Activated naive CD8-positive, alpha-beta T cell (primary cell): Measurements from ENCODE around the gene IZUMO3.

Experiments
- H3K27ac Mint-ChIP-seq: one replicate; pipeline ENCODE4 v1.8.0; 2021; ENCODE audit warnings: mixed read lengths
- H3K27me3 Mint-ChIP-seq: one replicate; pipeline ENCODE4 v1.8.0; 2021; ENCODE audit warnings: mixed read lengths
- H3K36me3 Mint-ChIP-seq: one replicate; pipeline ENCODE4 v1.8.0; 2021; ENCODE audit warnings: mixed read lengths
- H3K4me1 Mint-ChIP-seq: one replicate; pipeline ENCODE4 v1.8.0; 2021; ENCODE audit warnings: low read depth, mixed read lengths
- H3K4me3 Mint-ChIP-seq: one replicate; pipeline ENCODE4 v1.8.0; 2021; ENCODE audit warnings: mild to moderate bottlenecking, mixed read lengths
- H3K9me3 Mint-ChIP-seq: one replicate; pipeline ENCODE4 v1.8.0; 2021; ENCODE audit warnings: low read depth, mixed read lengths

The IZUMO3 gene

DNA sequence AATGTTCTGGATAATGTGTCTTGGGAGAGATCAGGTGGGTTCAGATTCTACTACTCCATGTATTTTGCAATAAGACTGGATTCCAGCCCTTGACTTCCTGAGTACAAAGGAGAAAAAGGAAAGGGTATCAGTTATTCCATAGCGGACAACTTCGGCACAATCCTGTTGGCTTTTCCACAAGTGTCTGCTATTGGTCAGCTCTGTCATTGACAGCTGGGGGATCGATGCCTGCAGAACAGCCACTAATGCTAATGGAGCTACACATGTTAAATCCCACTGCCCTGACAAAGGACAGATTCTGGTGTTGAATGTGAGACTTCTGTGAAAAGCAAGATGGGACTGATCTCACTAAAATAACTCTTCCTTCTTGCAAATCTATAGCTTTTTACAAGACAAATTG lies 41.2 kb downstream of the IZUMO3 start:
- H3K27me3 Mint-ChIP-seq = no peaks in the 10 kb centered on the region
- H3K9me3 Mint-ChIP-seq = peaks cover 16% of the 10 kb centered on the region
- no peak overlapping the region for H3K4me3 Mint-ChIP-seq
- no peaks in the 10 kb centered on the region for H3K4me1 Mint-ChIP-seq
- no peak overlapping the region for H3K27ac Mint-ChIP-seq
- no peaks in the 10 kb centered on the region for H3K36me3 Mint-ChIP-seq

DNA sequence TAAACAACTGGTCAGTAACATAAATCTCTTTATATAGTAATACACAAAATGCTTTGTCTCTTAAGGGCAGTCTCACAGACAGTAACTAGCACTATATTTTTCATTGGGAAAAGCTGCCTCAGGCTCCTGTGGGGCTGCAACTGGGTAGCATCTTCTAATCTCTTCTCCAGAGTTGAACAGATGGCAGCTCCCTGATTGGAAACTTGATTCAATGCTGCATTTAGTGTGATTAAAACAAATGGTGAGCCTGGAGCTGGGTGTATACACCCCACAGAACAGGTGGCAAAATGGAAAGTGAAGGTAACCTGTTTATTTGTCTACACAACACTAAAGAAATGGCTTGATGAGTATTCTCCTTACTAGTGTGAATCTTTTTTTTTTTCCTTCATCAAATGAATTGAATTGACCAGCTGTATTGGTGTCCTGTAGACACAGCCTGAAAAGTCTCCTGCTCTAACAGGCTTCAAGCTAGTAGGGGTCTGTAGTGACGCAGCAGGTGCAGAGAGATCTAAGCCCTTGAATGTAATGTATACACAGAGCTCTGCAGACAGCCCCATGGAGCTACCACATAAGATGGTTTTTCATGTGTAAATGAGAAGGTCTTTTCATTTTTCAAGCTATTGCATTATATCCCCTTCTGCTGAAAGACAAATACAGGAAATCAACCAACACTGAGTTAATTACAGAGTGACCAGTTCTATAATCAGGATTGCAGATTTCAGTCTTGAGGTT lies 43.3 kb downstream of the IZUMO3 start:
- H3K36me3 Mint-ChIP-seq = no peaks in the 10 kb centered on the region
- peaks cover 18% of the 10 kb centered on the region for H3K9me3 Mint-ChIP-seq
- no peak overlapping the region for H3K27ac Mint-ChIP-seq
- no peaks in the 10 kb centered on the region for H3K27me3 Mint-ChIP-seq
- H3K4me3 Mint-ChIP-seq = no peak overlapping the region
- no peaks in the 10 kb centered on the region for H3K4me1 Mint-ChIP-seq

GRCh38 chr9:24500761-24501160 lies 44.9 kb downstream of the IZUMO3 start:
- H3K4me1 Mint-ChIP-seq = no peaks in the 10 kb centered on the region
- no peaks in the 10 kb centered on the region for H3K36me3 Mint-ChIP-seq
- no peak overlapping the region for H3K4me3 Mint-ChIP-seq
- no peaks in the 10 kb centered on the region for H3K27me3 Mint-ChIP-seq
- H3K9me3 Mint-ChIP-seq = peaks cover 14% of the 10 kb centered on the region
- no peak overlapping the region for H3K27ac Mint-ChIP-seq

DNA sequence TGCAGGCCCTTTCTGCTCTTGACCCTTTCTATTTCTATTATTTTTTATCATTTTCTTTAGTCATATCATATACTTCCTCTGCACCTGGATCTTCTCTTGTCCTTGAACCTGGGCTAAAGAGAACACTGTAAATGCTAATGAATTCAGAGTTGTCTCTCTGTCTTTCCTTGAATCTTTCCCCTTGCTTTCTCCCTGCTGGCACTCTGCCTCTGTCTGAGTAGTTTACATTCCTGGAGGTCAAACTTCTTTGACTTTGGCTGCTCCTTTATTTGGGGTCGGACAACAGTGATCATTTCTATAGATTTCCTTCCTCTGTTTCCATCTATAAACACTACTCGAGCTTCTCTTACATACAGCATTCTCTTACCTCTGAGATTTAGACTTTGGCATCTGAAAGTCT lies 47.1 kb downstream of the IZUMO3 start:
- Mint-ChIP-seq H3K27ac (no peak overlapping the region), H3K36me3 (no peaks in the 10 kb centered on the region), H3K4me1 (no peaks in the 10 kb centered on the region), H3K4me3 (no peak overlapping the region), H3K9me3 (peaks cover 20% of the 10 kb centered on the region), H3K27me3 (no peaks in the 10 kb centered on the region)

- Mint-ChIP-seq H3K36me3 (no peaks in the 10 kb centered on the region), H3K27me3 (no peaks in the 10 kb centered on the region), H3K9me3 (peaks cover 21% of the 10 kb centered on the region), H3K4me1 (no peaks in the 10 kb centered on the region), H3K4me3 (no peak overlapping the region), H3K27ac (no peak overlapping the region)
Observed at GRCh38 chr9:24497671-24498070, 48.0 kb downstream of the IZUMO3 start.
